WTC11 (cell line): ENCODE measurements around the gene ASMTL. TPM values are rescaled to one million over a fixed set of nuclear protein-coding genes. Genes with fewer than 3 reads are reported as not detected.

ENCODE experiments used
- ATAC-seq: fragments of 200-7000 bp; cut with Tn5 transposase; 2 replicates; pipeline ENCODE4 v1.10.0; 2021; ENCODE audit warnings: mild to moderate bottlenecking, moderate library complexity
- CTCF ChIA-PET: fragments of 300-600 bp; sonication (Branson Sonifier 250); formaldehyde crosslinking; loops from one replicate; lab custom pipeline; 2021; ENCODE audit warnings: antibody characterized with exemption; lab: Charles Lee
- POLR2A ChIA-PET: fragments of 350-600 bp; sonication (Branson Sonifier 250); formaldehyde crosslinking; loops from one replicate; lab custom pipeline; 2021; ENCODE audit warnings: antibody characterized with exemption; lab: Charles Lee
- DNase-seq: peaks from one replicate; pipeline ENCODE4 v3.0.0; 2021; ENCODE audit warnings: low spot score
- H3K27ac Mint-ChIP-seq: 2 replicates; pipeline ENCODE4 v1.8.0; 2021; ENCODE audit warnings: mixed read lengths
- H3K27me3 Mint-ChIP-seq: 2 replicates; pipeline ENCODE4 v1.8.0; 2021; ENCODE audit warnings: low read depth, mild to moderate bottlenecking, moderate library complexity, mixed read lengths
- H3K36me3 Mint-ChIP-seq: 2 replicates; pipeline ENCODE4 v1.8.0; 2021; ENCODE audit warnings: mixed read lengths
- H3K4me1 Mint-ChIP-seq: 2 replicates; pipeline ENCODE4 v1.8.0; 2022; ENCODE audit warnings: mixed read lengths
- H3K4me3 Mint-ChIP-seq: 2 replicates; pipeline ENCODE4 v1.8.0; 2021; ENCODE audit warnings: mild to moderate bottlenecking, moderate library complexity, mixed read lengths
- H3K9me3 Mint-ChIP-seq: 2 replicates; pipeline ENCODE4 v1.8.0; 2021; ENCODE audit warnings: mixed read lengths
- ATF3 ChIP-seq: sonication (generic); formaldehyde crosslinking; conservative IDR thresholded peaks from 2 replicates; pipeline ENCODE4 v1.8.1; 2022; ENCODE audit warnings: mild to moderate bottlenecking, missing genetic modification reagents
- ELF4 ChIP-seq: sonication (generic); formaldehyde crosslinking; IDR thresholded peaks from 2 replicates; pipeline ENCODE4 v1.8.1; 2022; ENCODE audit warnings: low read depth, mild to moderate bottlenecking, moderate library complexity, missing genetic modification reagents
- ESRRA ChIP-seq: sonication (generic); formaldehyde crosslinking; IDR thresholded peaks from 2 replicates; pipeline ENCODE4 v1.8.1; 2022; ENCODE audit warnings: mild to moderate bottlenecking, missing genetic modification reagents, borderline replicate concordance
- FOXJ3 ChIP-seq: sonication (generic); formaldehyde crosslinking; IDR thresholded peaks from 2 replicates; pipeline ENCODE4 v1.9.0; 2021; ENCODE audit warnings: missing genetic modification reagents, mild to moderate bottlenecking, borderline replicate concordance
- GABPB1 ChIP-seq: sonication (generic); formaldehyde crosslinking; IDR thresholded peaks from 2 replicates; pipeline ENCODE4 v1.8.1; 2023; ENCODE audit warnings: mild to moderate bottlenecking, missing genetic modification reagents
- MYBL2 ChIP-seq: sonication (generic); formaldehyde crosslinking; IDR thresholded peaks from 2 replicates; pipeline ENCODE4 v1.8.1; 2023; ENCODE audit warnings: mild to moderate bottlenecking, moderate library complexity, missing genetic modification reagents
- SMAD3 ChIP-seq: sonication (generic); formaldehyde crosslinking; IDR thresholded peaks from 2 replicates; pipeline ENCODE4 v1.8.0; 2022; ENCODE audit warnings: missing genetic modification reagents, mild to moderate bottlenecking, borderline replicate concordance
- STAT6 ChIP-seq: sonication (generic); formaldehyde crosslinking; conservative IDR thresholded peaks from 2 replicates; pipeline ENCODE4 v1.8.1; 2023; ENCODE audit warnings: mild to moderate bottlenecking, low read depth, missing genetic modification reagents, moderate library complexity
- TEAD1 ChIP-seq: sonication (generic); formaldehyde crosslinking; IDR thresholded peaks from 2 replicates; pipeline ENCODE4 v1.8.0; 2022; ENCODE audit warnings: mild to moderate bottlenecking, missing genetic modification reagents
- ZBTB21 ChIP-seq: sonication (generic); formaldehyde crosslinking; IDR thresholded peaks from 2 replicates; pipeline ENCODE4 v1.8.1; 2023; ENCODE audit warnings: mild to moderate bottlenecking, missing genetic modification reagents, borderline replicate concordance
- total RNA-seq: library from RNA; stranded (reverse); gene quantifications from 3 replicates; pipeline ENCODE4 v1.2.3, GENCODE V29; 2021
- TF ChIP-seq, protein P1 (sequence below): sonication (generic); formaldehyde crosslinking; IDR thresholded peaks from 2 replicates; pipeline ENCODE4 v1.8.0; 2022; ENCODE audit warnings: missing genetic modification reagents
- TF ChIP-seq, protein P2 (sequence below): fragments of 250-450 bp; sonication (Bioruptor Pico); IDR thresholded peaks from 2 replicates; pipeline ENCODE4 v1.9.0; 2021; ENCODE audit warnings: mild to moderate bottlenecking
- TF ChIP-seq, protein P3 (sequence below): sonication (generic); formaldehyde crosslinking; IDR thresholded peaks from 2 replicates; pipeline ENCODE4 v1.8.1; 2022; ENCODE audit warnings: mild to moderate bottlenecking, missing genetic modification reagents, moderate library complexity, borderline replicate concordance

The ASMTL gene
- total RNA-seq, 1 experiment from 2014 or later, result 70.6 TPM

DNA sequence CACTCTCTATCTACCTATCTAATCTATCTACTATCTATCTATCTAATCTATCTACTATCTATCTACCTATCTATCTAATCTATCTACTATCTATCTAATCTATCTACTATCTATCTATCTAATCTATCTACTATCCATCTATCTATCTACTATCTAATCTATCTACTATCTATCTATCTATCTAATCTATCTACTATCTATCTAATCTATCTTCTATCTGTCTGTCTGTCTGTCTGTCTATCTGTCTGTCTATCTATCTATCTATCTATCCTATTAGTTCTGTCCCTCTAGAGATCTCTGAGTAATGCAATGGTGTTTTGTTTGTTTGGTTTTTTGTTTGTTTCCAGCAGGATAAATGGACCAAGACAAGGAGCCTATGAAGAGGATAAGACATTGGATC lies 9.4 kb upstream of the ASMTL start:
- peaks cover 6% of the 10 kb centered on the region for H3K4me1 Mint-ChIP-seq

GRCh38 chrX:1455948-1456280 lies 3.2 kb upstream of the ASMTL start:
- CTCF ChIA-PET, result no interaction called here
- no peaks in the 10 kb centered on the region for H3K4me1 Mint-ChIP-seq
- no peak overlapping the region for H3K27ac Mint-ChIP-seq
- DNase-seq (no peak), ATAC-seq (no peak)
- POLR2A ChIA-PET, result no interaction called here
- H3K9me3 Mint-ChIP-seq, result no peaks in the 10 kb centered on the region
- no peaks in the 10 kb centered on the region for H3K27me3 Mint-ChIP-seq
- H3K36me3 Mint-ChIP-seq, result no peaks in the 10 kb centered on the region
- no peak overlapping the region for H3K4me3 Mint-ChIP-seq
- no peak for TF ChIP-seq ZBTB21 (CRISPR knock-in tag)
- TF ChIP-seq, protein P1, sequence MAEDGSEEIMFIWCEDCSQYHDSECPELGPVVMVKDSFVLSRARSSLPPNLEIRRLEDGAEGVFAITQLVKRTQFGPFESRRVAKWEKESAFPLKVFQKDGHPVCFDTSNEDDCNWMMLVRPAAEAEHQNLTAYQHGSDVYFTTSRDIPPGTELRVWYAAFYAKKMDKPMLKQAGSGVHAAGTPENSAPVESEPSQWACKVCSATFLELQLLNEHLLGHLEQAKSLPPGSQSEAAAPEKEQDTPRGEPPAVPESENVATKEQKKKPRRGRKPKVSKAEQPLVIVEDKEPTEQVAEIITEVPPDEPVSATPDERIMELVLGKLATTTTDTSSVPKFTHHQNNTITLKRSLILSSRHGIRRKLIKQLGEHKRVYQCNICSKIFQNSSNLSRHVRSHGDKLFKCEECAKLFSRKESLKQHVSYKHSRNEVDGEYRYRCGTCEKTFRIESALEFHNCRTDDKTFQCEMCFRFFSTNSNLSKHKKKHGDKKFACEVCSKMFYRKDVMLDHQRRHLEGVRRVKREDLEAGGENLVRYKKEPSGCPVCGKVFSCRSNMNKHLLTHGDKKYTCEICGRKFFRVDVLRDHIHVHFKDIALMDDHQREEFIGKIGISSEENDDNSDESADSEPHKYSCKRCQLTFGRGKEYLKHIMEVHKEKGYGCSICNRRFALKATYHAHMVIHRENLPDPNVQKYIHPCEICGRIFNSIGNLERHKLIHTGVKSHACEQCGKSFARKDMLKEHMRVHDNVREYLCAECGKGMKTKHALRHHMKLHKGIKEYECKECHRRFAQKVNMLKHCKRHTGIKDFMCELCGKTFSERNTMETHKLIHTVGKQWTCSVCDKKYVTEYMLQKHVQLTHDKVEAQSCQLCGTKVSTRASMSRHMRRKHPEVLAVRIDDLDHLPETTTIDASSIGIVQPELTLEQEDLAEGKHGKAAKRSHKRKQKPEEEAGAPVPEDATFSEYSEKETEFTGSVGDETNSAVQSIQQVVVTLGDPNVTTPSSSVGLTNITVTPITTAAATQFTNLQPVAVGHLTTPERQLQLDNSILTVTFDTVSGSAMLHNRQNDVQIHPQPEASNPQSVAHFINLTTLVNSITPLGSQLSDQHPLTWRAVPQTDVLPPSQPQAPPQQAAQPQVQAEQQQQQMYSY (CRISPR knock-in tag), result no peak

More for the DNA sequence above, 9.4 kb upstream of the ASMTL start:
- TF ChIP-seq ZBTB21 (CRISPR knock-in tag) (no peak), SMAD3 (CRISPR knock-in tag) (no peak), GABPB1 (CRISPR knock-in tag) (no peak), ESRRA (no peak), FOXJ3 (CRISPR knock-in tag) (no peak), TEAD1 (CRISPR knock-in tag) (no peak), STAT6 (CRISPR knock-in tag) (no peak), MYBL2 (CRISPR knock-in tag) (no peak), ATF3 (CRISPR knock-in tag) (no peak), ELF4 (no peak)
- TF ChIP-seq, protein P2, sequence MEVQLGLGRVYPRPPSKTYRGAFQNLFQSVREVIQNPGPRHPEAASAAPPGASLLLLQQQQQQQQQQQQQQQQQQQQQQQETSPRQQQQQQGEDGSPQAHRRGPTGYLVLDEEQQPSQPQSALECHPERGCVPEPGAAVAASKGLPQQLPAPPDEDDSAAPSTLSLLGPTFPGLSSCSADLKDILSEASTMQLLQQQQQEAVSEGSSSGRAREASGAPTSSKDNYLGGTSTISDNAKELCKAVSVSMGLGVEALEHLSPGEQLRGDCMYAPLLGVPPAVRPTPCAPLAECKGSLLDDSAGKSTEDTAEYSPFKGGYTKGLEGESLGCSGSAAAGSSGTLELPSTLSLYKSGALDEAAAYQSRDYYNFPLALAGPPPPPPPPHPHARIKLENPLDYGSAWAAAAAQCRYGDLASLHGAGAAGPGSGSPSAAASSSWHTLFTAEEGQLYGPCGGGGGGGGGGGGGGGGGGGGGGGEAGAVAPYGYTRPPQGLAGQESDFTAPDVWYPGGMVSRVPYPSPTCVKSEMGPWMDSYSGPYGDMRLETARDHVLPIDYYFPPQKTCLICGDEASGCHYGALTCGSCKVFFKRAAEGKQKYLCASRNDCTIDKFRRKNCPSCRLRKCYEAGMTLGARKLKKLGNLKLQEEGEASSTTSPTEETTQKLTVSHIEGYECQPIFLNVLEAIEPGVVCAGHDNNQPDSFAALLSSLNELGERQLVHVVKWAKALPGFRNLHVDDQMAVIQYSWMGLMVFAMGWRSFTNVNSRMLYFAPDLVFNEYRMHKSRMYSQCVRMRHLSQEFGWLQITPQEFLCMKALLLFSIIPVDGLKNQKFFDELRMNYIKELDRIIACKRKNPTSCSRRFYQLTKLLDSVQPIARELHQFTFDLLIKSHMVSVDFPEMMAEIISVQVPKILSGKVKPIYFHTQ (CRISPR knock-in tag), result no peak
- TF ChIP-seq, protein P3, sequence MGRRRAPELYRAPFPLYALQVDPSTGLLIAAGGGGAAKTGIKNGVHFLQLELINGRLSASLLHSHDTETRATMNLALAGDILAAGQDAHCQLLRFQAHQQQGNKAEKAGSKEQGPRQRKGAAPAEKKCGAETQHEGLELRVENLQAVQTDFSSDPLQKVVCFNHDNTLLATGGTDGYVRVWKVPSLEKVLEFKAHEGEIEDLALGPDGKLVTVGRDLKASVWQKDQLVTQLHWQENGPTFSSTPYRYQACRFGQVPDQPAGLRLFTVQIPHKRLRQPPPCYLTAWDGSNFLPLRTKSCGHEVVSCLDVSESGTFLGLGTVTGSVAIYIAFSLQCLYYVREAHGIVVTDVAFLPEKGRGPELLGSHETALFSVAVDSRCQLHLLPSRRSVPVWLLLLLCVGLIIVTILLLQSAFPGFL (CRISPR knock-in tag), result no peak
- Mint-ChIP-seq H3K27ac (no peak overlapping the region), H3K4me3 (no peak overlapping the region), H3K36me3 (no peaks in the 10 kb centered on the region), H3K27me3 (peaks cover 38% of the 10 kb centered on the region), H3K9me3 (no peaks in the 10 kb centered on the region; the same call in 1 of the 2 replicates)
- DNase-seq (no peak), ATAC-seq (no peak)
- ChIA-PET POLR2A (no interaction called here), CTCF (no interaction called here)
